ENCODE measurements around the gene MIPOL1. TPM values are rescaled to one million over a fixed set of nuclear protein-coding genes. Genes with fewer than 3 reads are reported as not detected.

MIPOL1 gene
- polyA plus RNA-seq, 1 donor = 12.7 TPM

- no peak for DNase-seq
Observed at GRCh38 chr14:37587131-37587803, 389.5 kb downstream of the MIPOL1 start.

GRCh38 chr14:37587881-37588666, 390.3 kb downstream of the MIPOL1 start:
- no peak for DNase-seq

GRCh38 chr14:37588667-37588955, 390.9 kb downstream of the MIPOL1 start:
- no peak for DNase-seq

- no peak for DNase-seq
Observed at GRCh38 chr14:37588956-37589714, 391.4 kb downstream of the MIPOL1 start.

- no peak for DNase-seq
Observed at GRCh38 chr14:37589715-37590427, 392.1 kb downstream of the MIPOL1 start.

- DNase-seq = no peak
Observed at GRCh38 chr14:37590428-37591139, 392.8 kb downstream of the MIPOL1 start.

GRCh38 chr14:37591311-37591940, 393.7 kb downstream of the MIPOL1 start:
- no peak for DNase-seq

- DNase-seq = no peak
Observed at GRCh38 chr14:37591941-37592481, 394.3 kb downstream of the MIPOL1 start.

GRCh38 chr14:37592482-37593408, 395.0 kb downstream of the MIPOL1 start:
- DNase-seq = no peak

GRCh38 chr14:37593511-37594237, 395.9 kb downstream of the MIPOL1 start:
- DNase-seq = no peak

- DNase-seq = peak; percentile 94
Observed at GRCh38 chr14:37594238-37594970, 396.7 kb downstream of the MIPOL1 start.

- no peak for DNase-seq
Observed at GRCh38 chr14:37594971-37595808, 397.5 kb downstream of the MIPOL1 start, which contains the start of the genes FOXA1 and TTC6. Gene FOXA1 (minus strand): TSS chr14:37595249. CDS start chr14:37594972, 277 bp downstream. Gene TTC6 (plus strand): TSS chr14:37595629. CDS start chr14:37622065, 26,436 bp downstream.

GRCh38 chr14:37595809-37596621, 398.3 kb downstream of the MIPOL1 start:
- DNase-seq = no peak

GRCh38 chr14:37596790-37597472, 399.2 kb downstream of the MIPOL1 start:
- no peak for DNase-seq

GRCh38 chr14:37597538-37597913, 399.8 kb downstream of the MIPOL1 start:
- no peak for DNase-seq

Measured in left kidney (tissue), 2 donors.